GM18526 (cell line): ENCODE data around the gene HS6ST2.

Source experiments
- POLR2A ChIP-seq: IDR thresholded peaks from 3 replicates; pipeline ENCODE4 v1.6.1; 2011; ENCODE audit not compliant: insufficient read length; ENCODE audit errors: extremely low read depth

HS6ST2 gene

DNA sequence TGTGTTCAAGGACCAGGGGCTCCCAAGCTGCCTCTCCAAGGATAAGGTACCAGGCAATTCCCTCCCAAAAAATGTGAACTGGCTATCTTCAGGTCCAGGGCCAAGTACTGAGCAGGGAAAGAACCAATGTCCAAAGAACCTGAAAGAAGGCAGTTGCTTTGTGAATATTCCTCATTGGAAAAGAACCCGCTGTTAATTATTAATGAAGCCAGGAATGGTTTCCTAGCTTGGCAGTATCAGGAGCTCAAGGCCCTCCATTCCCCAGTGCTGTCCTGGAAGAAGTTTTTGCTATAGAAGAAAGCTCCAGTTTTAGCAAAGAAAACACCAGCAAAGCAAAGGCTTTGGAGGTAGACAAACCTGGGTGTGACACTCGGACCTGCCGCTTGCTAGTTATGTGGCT lies 339.6 kb downstream of the HS6ST2 start:
- no peak for TF ChIP-seq POLR2A

DNA sequence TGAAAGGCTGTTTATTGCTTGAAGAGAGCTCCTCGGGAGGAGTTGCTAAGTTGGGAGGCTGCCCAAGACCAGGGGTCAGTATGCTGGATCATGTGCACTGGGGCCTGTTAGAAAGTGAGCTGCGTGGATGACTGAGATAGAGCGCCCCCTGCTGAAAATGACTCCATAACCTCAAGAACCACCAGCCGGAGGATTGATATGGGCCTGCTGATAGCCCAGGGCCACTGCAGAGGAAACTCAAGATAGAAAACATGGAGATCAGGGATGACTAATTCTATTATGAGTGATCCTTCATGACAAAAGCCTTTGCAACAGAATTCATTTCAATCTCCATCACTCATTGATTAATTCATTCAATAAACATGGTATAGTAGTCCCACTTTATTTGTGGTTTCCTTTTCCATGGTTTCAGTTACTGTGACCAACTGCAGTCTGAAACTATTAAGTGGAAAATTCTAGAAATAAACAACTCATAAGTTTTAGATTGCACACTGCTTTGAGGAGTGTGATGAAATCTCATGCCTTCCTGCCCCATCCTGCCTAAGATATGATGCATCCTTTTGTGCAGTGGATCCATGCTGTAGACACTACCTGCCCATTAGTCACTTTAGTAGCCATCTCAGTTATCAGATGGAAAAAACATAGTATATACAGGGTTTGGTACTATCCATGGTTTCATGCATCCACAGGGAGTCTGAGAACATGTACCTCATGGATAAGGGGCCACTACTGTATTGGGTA lies 342.9 kb downstream of the HS6ST2 start:
- TF ChIP-seq POLR2A: no peak

DNA sequence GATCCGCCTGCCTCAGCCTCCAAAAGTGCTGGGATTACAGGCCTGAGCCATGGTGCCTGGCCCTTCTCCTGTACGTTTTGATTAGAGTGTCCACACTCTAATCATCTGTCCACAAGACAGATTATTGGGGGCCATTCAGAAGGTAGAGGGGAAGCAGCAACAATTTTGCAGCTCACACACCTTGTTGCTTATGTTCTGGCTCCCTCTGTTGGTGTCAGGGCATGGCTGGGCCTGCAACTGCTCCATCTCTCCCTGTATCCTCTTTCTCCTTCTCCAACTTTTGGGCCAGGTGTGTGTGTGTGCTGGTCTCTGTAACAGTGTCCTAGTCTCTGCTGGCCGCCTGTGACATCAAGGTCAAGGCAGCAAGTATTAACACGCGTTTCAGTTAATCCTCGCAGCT lies 344.1 kb downstream of the HS6ST2 start:
- TF ChIP-seq POLR2A: no peak

DNA sequence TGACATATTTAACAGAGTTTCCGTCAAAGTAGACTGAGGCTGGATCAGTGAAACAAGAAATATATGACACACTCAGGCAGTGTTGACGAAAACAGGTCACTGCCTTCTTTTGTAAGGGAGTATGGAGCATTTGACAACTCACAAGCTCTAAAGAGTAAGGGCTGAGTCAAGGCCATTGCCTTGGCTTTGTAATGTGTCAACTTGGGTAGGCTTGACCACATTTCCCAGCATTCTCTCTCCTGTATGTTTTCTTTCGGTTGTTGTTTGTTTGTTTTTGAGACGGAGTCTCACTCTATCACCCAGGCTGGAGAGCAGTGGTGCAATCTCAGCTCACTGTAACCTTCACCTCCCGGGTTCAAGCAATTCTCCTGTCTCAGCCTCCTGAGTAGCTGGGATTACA lies 344.6 kb downstream of the HS6ST2 start:
- TF ChIP-seq POLR2A: no peak

DNA sequence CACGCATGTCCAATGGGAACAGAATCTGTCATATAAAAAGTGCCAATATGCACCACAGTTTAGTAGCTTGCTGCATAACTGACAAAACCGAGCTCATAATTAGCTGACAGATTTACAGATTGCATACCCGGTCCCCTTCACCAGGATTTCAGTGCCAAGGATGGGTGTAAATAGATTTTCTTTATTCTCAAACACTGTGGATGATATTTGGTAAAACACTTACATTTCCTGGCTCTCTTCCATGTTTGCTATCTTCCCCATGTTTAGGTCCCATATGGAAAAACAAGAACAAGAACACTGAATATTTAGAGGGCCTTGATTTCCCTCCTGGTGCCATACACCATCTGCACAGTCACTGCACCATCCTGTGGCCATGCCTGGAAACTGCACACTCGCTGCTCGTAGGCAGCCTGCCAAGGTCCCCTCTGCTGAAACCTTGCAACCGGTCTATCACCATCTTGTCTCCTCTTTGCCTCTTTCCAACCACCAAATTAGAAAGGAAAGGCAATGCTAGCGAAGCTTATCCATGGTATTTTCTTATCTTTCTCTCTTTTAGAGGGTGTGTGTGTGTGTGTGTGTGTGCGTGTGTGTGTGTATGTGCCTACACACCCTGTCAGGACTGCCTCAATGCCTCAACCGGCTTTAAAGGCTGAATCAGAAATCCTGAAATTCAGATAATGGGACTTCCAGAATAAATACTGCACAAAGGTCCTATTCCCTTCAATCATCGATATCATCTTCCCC lies 345.4 kb downstream of the HS6ST2 start:
- no peak for TF ChIP-seq POLR2A

DNA sequence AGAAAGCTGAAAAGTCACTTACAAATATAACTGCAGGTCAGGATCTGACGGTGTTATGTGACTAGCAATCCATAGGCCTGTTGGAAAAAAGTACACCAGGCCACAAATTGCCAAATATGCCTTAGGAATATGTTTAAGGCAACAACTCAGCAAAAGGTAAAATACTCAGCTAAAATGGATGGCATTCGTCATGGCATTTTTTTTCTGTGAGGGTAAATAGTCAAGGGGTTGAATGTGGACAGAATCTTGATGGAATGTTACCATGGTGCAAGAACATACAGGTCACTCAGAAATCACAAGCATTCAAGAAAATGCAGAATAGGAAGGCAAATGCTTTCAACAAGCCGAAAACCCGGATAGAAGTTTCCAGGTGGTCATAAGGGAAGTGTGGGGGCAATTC lies 347.9 kb downstream of the HS6ST2 start:
- TF ChIP-seq POLR2A: no peak

DNA sequence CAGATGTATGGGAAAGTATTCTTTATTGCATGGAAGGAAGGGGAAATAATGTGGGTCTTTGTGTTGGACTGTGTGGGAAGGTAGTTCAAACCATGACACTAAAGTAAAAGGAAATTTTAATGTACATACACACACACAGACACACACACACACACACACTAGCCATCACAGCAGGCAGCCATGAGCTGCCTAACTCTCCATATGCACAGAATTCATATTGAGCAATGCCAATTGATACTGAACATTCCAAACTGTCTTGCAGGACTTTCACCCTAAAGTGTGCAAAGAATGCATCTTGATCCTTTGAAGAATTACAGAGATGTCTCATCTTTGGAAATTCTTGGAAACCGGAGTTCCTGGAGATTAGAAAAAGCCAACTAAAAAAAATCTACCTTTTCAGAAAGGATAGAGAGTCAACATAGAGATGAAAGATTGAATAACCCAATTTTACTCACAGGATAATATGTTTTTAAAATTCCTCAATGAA lies 349.0 kb downstream of the HS6ST2 start:
- no peak for TF ChIP-seq POLR2A

DNA sequence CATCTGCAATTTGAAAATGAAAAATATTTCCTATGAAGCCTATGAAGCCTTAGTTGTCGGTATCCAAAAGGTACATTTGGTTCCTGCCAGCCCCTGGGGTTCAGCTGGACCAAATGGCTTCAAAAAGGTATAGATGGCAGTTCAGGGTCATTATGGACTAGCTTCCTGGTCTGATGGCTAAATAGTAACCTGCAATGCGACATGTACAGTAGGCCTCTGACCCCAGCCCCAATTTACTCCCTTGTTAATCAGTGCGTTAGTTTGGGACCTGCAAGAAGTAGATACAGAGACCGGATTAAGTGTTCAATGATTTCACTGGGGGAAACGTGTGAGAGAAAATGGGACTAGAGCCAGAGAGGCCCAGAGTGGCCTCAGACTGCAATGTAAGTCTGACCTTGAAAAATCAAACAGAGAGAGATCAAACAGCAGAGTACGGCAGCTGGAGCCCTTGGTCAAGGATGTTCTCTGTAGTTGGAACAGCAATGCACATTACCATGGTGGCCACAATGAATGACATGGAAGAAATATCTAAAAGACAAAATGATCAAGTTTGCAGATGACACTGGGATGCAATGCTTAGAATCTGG lies 354.6 kb downstream of the HS6ST2 start:
- no peak for TF ChIP-seq POLR2A

DNA sequence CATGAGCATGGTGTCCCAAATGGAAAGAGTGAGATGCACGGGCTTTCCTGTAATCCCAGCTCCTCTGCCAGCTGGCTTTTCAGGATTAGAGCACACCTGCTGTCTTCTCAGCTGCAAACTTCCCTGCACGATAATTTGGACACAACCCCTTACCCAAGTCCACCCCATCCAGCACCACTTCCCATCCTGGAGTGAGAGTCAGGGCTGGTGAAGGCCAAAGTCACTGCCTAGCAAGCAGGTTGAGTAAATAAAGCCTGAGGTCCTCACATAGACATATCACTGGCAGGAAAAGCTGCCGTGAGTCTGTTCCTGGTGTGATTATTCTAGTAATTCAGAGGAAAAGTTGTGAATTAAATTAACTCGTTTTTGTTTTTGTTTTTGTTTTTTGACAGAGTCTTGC lies 355.7 kb downstream of the HS6ST2 start:
- no peak for TF ChIP-seq POLR2A

DNA sequence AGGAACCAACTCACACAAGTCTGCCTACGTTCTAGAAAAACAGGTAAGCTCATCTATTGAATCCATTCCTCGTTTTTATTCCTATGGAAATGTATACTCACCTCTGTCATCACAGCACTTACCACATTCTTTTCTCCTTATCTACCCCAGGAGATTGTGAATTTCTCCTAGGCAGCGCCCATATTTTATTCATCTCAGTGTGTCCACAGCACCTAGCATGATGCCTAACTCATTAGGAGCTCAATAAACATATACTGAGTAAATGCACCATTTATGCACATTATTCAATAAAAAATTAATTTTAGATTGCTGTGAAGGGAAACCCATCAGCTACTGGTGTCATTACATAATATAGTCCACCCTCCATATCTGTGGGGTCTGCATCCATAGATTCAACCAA lies 363.4 kb downstream of the HS6ST2 start:
- TF ChIP-seq POLR2A: no peak

DNA sequence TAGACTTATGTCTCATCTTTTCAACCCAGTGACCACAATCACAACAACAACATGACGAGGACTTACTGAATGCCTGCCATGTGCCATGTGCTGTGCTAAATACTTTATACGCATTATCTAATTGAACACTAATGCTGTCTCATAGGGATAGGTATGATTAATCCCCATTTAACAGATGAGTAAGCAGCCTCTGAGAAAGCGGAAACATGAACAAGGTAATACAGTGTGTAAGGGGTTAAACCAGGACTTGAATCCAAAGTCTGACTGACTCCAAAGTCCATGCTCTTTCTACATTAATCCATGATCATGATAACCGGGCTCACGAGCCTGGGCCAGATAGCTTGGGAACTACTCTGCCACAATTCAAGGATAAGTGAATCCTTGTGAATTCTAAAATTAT lies 364.3 kb downstream of the HS6ST2 start:
- TF ChIP-seq POLR2A: no peak

DNA sequence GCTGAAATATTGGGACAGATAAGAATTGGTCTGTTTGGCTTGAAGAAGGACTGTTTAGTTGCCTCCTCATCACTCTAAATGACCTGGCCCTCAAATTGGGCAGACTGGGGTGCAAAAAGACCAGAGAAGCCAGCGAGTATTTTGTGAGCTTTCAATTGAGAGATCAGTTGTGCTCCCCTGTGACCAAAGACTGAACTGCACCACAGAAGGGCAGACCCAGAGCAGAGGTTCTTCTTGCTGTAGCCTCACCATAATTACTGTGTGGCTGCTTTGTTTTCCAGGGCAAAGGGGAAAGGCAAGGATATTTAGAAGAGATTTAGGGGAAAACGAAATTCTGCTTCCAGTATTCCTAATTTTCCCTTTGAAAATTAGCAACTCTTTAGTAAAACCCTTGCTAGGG lies 365.5 kb downstream of the HS6ST2 start:
- TF ChIP-seq POLR2A: no peak

DNA sequence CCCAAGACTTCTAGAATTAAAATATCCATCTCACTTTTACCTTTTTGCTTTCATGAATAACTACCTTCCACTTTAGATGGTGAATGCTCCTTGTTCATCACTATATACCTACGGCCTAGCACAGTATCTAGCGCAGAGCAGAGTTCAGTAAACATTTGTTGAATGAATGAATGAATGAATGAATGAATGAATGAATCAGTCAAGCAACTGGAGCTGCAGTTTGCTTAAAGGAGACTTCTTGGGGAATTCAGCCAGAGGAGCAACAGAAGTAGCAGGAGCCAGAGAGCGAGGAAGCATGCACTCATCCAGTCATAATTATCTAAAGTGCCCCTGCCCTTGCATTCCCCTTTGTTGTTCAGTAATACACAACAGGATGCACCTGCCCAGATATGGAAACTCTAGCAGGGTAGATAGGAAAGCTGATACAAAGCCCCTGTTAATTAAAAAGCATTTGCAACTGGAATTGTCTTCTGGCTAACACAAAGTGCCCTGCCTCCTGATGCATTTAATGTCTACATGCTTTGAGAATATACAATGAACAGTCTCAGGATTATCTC lies 366.6 kb downstream of the HS6ST2 start:
- TF ChIP-seq POLR2A: no peak

DNA sequence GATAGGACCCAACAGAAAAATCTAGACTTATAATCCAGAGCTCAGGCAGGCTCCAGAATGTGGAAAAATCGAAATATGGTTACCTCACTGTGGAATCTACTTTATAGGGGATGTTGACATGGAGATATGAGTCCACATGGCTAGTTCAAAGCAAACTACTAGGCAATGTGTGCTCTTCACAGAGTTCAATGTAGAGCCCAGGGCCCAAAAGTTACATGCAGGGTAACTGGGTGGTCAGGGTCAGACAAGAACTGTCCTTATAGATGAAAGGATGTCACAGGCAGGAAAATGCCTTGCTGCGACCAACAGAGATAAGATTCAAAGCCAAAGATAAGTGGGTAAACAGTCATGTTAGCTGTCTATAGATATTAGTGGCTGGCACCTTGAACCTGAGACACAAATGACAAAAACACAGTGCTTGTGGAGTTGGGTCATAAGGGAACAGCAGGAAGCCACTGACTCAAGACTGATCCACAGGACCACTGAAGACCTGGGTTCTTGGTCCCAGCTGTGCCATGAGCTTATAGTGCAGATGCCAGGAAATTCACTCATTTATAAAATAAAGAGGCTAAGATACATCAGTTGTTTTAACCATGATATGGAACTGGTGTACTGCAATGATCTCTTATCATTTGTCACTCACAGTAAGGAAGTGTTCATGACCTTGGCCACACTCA lies 367.9 kb downstream of the HS6ST2 start:
- TF ChIP-seq POLR2A: no peak

DNA sequence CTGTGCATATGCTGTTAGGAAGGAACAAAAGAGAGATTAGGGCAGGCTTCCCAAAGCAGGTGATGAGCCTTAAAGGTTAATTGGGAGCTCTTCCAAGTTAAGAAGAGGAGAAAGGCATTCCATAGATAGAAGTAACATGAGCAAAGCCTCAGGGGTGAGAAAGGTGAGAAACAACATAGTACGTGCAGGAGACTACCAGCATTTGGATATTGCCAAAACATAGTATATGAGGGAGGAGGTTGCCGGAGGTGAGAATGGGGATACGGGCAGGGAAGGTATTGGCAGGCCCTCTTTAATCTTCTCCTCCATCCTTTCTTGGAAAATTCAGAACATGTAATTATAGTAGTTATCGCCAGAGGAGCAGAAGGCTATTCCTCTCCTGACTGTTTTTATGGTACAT lies 373.5 kb downstream of the HS6ST2 start:
- no peak for TF ChIP-seq POLR2A

DNA sequence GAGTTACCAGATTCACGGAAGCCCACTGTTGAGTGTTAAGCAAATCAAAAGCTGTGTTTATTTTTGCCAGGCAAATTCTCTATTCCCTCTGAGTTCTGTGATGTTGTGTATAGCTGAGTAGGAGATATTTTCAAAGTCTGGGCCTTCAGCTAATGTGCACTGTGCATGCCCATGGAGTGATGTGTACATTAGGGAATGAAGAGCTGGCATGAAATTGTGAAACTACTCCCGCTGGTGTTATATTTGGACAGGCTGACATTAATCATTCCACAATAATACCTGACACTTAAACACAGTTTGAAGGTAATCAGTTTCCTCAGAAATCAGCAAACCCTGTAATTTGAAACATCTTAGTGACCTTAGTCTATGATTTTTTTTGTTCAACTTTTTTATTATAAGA lies 381.5 kb downstream of the HS6ST2 start:
- no peak for TF ChIP-seq POLR2A
